ENCODE measurements around the gene GRIA1.

- TF ChIP-seq EP300 (IDR thresholded peaks at IDR 0.05; ENCODE audit: borderline replicate concordance) (no peak), TEAD4 (IDR thresholded peaks at IDR 0.05) (no peak), ZBTB7A (IDR thresholded peaks at IDR 0.05; ENCODE audit: low read depth) (no peak), CEBPB (IDR thresholded peaks at IDR 0.05) (no peak), TAF1 (IDR thresholded peaks at IDR 0.05; ENCODE audit: low read depth) (no peak)
Measured at GRCh38 chr5:153584126-153584959, 93.9 kb downstream of the GRIA1 start.
